Activated CD8-positive, alpha-beta memory T cell treated with anti-CD3 and anti-CD28 coated beads for 36 hours (primary cell): ENCODE results near the gene IL26. TPM values are rescaled to one million over a fixed set of nuclear protein-coding genes. Genes with fewer than 3 reads are reported as not detected.

Source experiments
- CTCF ChIA-PET: fragments of 350-600 bp; sonication (Branson Sonifier 250); formaldehyde crosslinking; loops from one replicate; lab custom pipeline; 2021; ENCODE audit warnings: antibody characterized with exemption; lab: Charles Lee
- POLR2A ChIA-PET: fragments of 350-600 bp; sonication (Branson Sonifier 250); formaldehyde crosslinking; loops from one replicate; lab custom pipeline; 2021; ENCODE audit warnings: antibody characterized with exemption; lab: Charles Lee
- total RNA-seq, 2 experiments: library from RNA; stranded (reverse); gene quantifications; one replicate each; pipeline ENCODE4 v1.2.3, GENCODE V29; 2021

IL26 gene
- total RNA-seq, 2 experiments from 2014 or later: 0.50 to 1.2 TPM

- CTCF ChIA-PET: interaction anchor here (1.1 kb wide), 1 partner anchor 8 kb away, joined by 3 read pairs; the partner anchor contains the start of gene IL22
- POLR2A ChIA-PET: no interaction called here
Observed at GRCh38 chr12:68245180-68246021, 19.8 kb upstream of the IL26 start.

- ChIA-PET CTCF (no interaction called here), POLR2A (no interaction called here)
Observed at GRCh38 chr12:68242777-68243176, 17.2 kb upstream of the IL26 start.

GRCh38 chr12:68240975-68241374 is 15.4 kb upstream of the IL26 start:
- ChIA-PET POLR2A (interaction anchor here (0.6 to 1.7 kb wide), 3 partner anchors 19 to 370 kb away, joined by 3 to 5 read pairs (median 3); partner anchors contain the start of gene RAP1B), CTCF (interaction anchor here (1.0 to 1.6 kb wide), 4 partner anchors 17 to 71 kb away, joined by 3 to 5 read pairs (median 4); no protein-coding TSS in a partner anchor)

GRCh38 chr12:68240079-68240478 is 14.5 kb upstream of the IL26 start:
- ChIA-PET CTCF (interaction anchor here (1.4 kb wide), 1 partner anchor 44 kb away, joined by 4 read pairs; no protein-coding TSS in a partner anchor), POLR2A (no interaction called here)

GRCh38 chr12:68239309-68239982 is 13.8 kb upstream of the IL26 start:
- ChIA-PET POLR2A (interaction anchor here (0.5 kb wide), 1 partner anchor 470 kb away, joined by 3 read pairs; no protein-coding TSS in a partner anchor), CTCF (interaction anchor here (1.4 kb wide), 1 partner anchor 45 kb away, joined by 4 read pairs; no protein-coding TSS in a partner anchor)

- POLR2A ChIA-PET: no interaction called here
- CTCF ChIA-PET: interaction anchor here (0.9 kb wide), 1 partner anchor 45 kb away, joined by 3 read pairs; no protein-coding TSS in a partner anchor
Observed at GRCh38 chr12:68237619-68238018, 12.0 kb upstream of the IL26 start.

GRCh38 chr12:68237078-68237477 is 11.5 kb upstream of the IL26 start:
- CTCF ChIA-PET: interaction anchor here (0.9 kb wide), 1 partner anchor 44 kb away, joined by 3 read pairs; no protein-coding TSS in a partner anchor
- POLR2A ChIA-PET: no interaction called here

- POLR2A ChIA-PET: interaction anchor here (0.8 kb wide), 1 partner anchor 41 kb away, joined by 3 read pairs; no protein-coding TSS in a partner anchor
- CTCF ChIA-PET: interaction anchor here (1.0 kb wide), 2 partner anchors 13 to 37 kb away, joined by 3 to 4 read pairs; no protein-coding TSS in a partner anchor
Observed at GRCh38 chr12:68236421-68237059, 10.9 kb upstream of the IL26 start.

- CTCF ChIA-PET: interaction anchor here (0.7 to 1.0 kb wide), 3 partner anchors 12 to 140 kb away, joined by 3 to 4 read pairs (median 3); no protein-coding TSS in a partner anchor
- POLR2A ChIA-PET: no interaction called here
Observed at GRCh38 chr12:68235576-68235975, 10.0 kb upstream of the IL26 start.

- ChIA-PET CTCF (interaction anchor here (1.2 kb wide), 1 partner anchor 11 kb away, joined by 3 read pairs; no protein-coding TSS in a partner anchor), POLR2A (no interaction called here)
Observed at GRCh38 chr12:68234140-68234539, 8.5 kb upstream of the IL26 start.

GRCh38 chr12:68233498-68233897 is 7.9 kb upstream of the IL26 start:
- CTCF ChIA-PET: interaction anchor here (1.2 kb wide), 1 partner anchor 11 kb away, joined by 3 read pairs; no protein-coding TSS in a partner anchor
- POLR2A ChIA-PET: no interaction called here

- ChIA-PET POLR2A (no interaction called here), CTCF (interaction anchor here (1.0 to 1.6 kb wide), 3 partner anchors 9 to 413 kb away, joined by 4 to 10 read pairs (median 6); no protein-coding TSS in a partner anchor)
Observed at GRCh38 chr12:68231691-68232090, 6.1 kb upstream of the IL26 start.

GRCh38 chr12:68231229-68231628 is 5.6 kb upstream of the IL26 start:
- CTCF ChIA-PET: interaction anchor here (1.0 to 1.6 kb wide), 3 partner anchors 8 to 413 kb away, joined by 4 to 10 read pairs (median 6); no protein-coding TSS in a partner anchor
- POLR2A ChIA-PET: no interaction called here

- CTCF ChIA-PET: no interaction called here
Observed at GRCh38 chr12:68229956-68230355, 4.3 kb upstream of the IL26 start.

GRCh38 chr12:68227356-68227755 is 1.7 kb upstream of the IL26 start:
- ChIA-PET CTCF (no interaction called here), POLR2A (no interaction called here)

More at GRCh38 chr12:68229956-68230355, 4.3 kb upstream of the IL26 start:
- POLR2A ChIA-PET: no interaction called here

GRCh38 chr12:68224613-68225285 is 861 bp downstream of the IL26 start:
- POLR2A ChIA-PET: no interaction called here

GRCh38 chr12:68223067-68223747 is 2.4 kb downstream of the IL26 start:
- POLR2A ChIA-PET: no interaction called here
- CTCF ChIA-PET: interaction anchor here (0.7 to 2.7 kb wide), 19 partner anchors 9 to 185 kb away, joined by 3 to 22 read pairs (median 5); partner anchors contain the start of gene MDM1

More at GRCh38 chr12:68224613-68225285, 861 bp downstream of the IL26 start:
- CTCF ChIA-PET: interaction anchor here (1.1 to 2.7 kb wide), 6 partner anchors 16 to 187 kb away, joined by 3 to 8 read pairs (median 5); no protein-coding TSS in a partner anchor
